Tibial nerve (tissue), 4 donors: ENCODE data around the gene RIPOR3.

Source experiments
- CTCF ChIP-seq, 5 experiments: fragments of 200-600 bp in 3 of 5; fragments of 450-650 bp in 2 of 5; sonication (generic) in 3 of 5; IDR thresholded peaks; one replicate each; pipeline ENCODE4 v1.5.1; 2016 to 2019; ENCODE audit warnings: antibody characterized with exemption in 5 of 5, mild to moderate bottlenecking in 3 of 5, moderate library complexity in 2 of 5
- EP300 ChIP-seq, 2 donors: sonication (generic); formaldehyde crosslinking; IDR thresholded peaks; one replicate each; pipeline ENCODE4 v1.6.1; 2017; ENCODE audit warnings: antibody characterized with exemption in 2 of 2, mild to moderate bottlenecking in 1 of 2
- POLR2A ChIP-seq, 2 donors: fragments of 450-650 bp; IDR thresholded peaks; one replicate each; pipeline ENCODE4 v1.6.1; 2017; ENCODE audit warnings: antibody characterized with exemption in 2 of 2, mild to moderate bottlenecking in 2 of 2, moderate library complexity in 2 of 2

- TF ChIP-seq POLR2A (IDR thresholded peaks at IDR 0.05), result no peak
- TF ChIP-seq CTCF (IDR thresholded peaks at IDR 0.05), result no peak
- no peak for TF ChIP-seq EP300 (IDR thresholded peaks at IDR 0.05)
These were observed 17.7 kb downstream of the RIPOR3 start for GRCh38 chr20:50673466-50674137.
